Liver (tissue), 3 donors: ENCODE measurements around the gene CXXC4.

Experiments
- EGR1 ChIP-seq, 2 donors: IDR thresholded peaks; 2 replicates each; pipeline ENCODE4 v1.6.1; 2016 to 2018; ENCODE audit warnings: antibody characterized with exemption in 2 of 2, low read depth in 2 of 2
- FOXA1 ChIP-seq: IDR thresholded peaks from 2 replicates; pipeline ENCODE4 v1.6.1; 2016; ENCODE audit warnings: antibody characterized with exemption
- GABPA ChIP-seq, 2 donors: IDR thresholded peaks in 1 of 2; conservative IDR thresholded peaks in 1 of 2; 2 replicates each; pipeline ENCODE4 v1.6.1; 2016; ENCODE audit warnings: antibody characterized with exemption in 2 of 2, mild to moderate bottlenecking in 1 of 2, moderate library complexity in 1 of 2
- HNF4A ChIP-seq, 2 donors: conservative IDR thresholded peaks; 2 replicates each; pipeline ENCODE4 v1.6.1; 2016; ENCODE audit warnings: antibody characterized with exemption in 2 of 2, mild to moderate bottlenecking in 2 of 2
- JUND ChIP-seq, 2 donors: IDR thresholded peaks; 2 replicates each; pipeline ENCODE4 v1.6.1; 2016; ENCODE audit warnings: antibody characterized with exemption in 2 of 2
- RAD21 ChIP-seq, 2 donors: IDR thresholded peaks; 2 replicates each; pipeline ENCODE4 v1.6.1; 2016; ENCODE audit warnings: antibody characterized with exemption in 2 of 2, mild to moderate bottlenecking in 2 of 2
- RXRA ChIP-seq, 2 donors: IDR thresholded peaks; 2 replicates each; pipeline ENCODE4 v1.6.1; 2017 to 2018; ENCODE audit warnings: antibody characterized with exemption in 2 of 2, mild to moderate bottlenecking in 1 of 2
- SP1 ChIP-seq: IDR thresholded peaks from 2 replicates; pipeline ENCODE4 v1.6.1; 2018; ENCODE audit warnings: antibody characterized with exemption, mild to moderate bottlenecking
- TAF1 ChIP-seq: conservative IDR thresholded peaks from 2 replicates; pipeline ENCODE4 v1.6.1; 2016; ENCODE audit warnings: antibody characterized with exemption, mild to moderate bottlenecking
- TF ChIP-seq, protein P1 (sequence below): IDR thresholded peaks from 2 replicates; pipeline ENCODE4 v1.6.1; 2016; ENCODE audit warnings: antibody characterized with exemption
- TF ChIP-seq, protein P2 (sequence below): fragments of 150-350 bp; IDR thresholded peaks from 2 replicates; pipeline ENCODE4 v1.5.1; 2017; ENCODE audit warnings: improper control_type of control experiment, low read depth, low read length; ENCODE audit not compliant: missing input control
- TF ChIP-seq, protein P3 (sequence below): IDR thresholded peaks from 2 replicates; pipeline ENCODE4 v1.6.1; 2016; ENCODE audit warnings: antibody characterized with exemption, mild to moderate bottlenecking
- TF ChIP-seq, protein P4 (sequence below): IDR thresholded peaks from 2 replicates; pipeline ENCODE4 v1.6.1; 2016; ENCODE audit warnings: antibody characterized with exemption
- donor health status: healthy.
- donor health status: healthy.

DNA sequence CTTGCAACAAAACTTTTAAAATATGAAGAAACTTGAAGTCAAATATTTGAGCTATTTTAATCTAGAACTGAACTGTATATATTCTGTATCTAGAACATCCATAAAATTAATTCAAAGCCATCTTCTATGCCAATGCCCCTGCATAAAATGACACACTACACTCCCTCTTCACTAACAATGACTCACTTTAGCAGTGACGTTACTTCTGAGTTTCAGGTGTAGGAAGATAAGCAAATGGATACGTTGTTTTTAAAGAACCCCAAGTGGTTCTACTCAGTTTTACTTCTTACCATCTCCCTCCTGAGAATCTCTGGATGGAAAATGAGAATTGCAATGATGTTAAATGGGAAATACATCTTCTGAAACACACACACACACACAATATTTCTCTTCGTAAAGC is 45.2 kb downstream of the CXXC4 start:
- no peak for TF ChIP-seq RAD21 (IDR thresholded peaks at IDR 0.05)
- TF ChIP-seq, protein P1, sequence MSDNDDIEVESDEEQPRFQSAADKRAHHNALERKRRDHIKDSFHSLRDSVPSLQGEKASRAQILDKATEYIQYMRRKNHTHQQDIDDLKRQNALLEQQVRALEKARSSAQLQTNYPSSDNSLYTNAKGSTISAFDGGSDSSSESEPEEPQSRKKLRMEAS = no peak
- TF ChIP-seq SP1 = no peak
- TF ChIP-seq, protein P2, sequence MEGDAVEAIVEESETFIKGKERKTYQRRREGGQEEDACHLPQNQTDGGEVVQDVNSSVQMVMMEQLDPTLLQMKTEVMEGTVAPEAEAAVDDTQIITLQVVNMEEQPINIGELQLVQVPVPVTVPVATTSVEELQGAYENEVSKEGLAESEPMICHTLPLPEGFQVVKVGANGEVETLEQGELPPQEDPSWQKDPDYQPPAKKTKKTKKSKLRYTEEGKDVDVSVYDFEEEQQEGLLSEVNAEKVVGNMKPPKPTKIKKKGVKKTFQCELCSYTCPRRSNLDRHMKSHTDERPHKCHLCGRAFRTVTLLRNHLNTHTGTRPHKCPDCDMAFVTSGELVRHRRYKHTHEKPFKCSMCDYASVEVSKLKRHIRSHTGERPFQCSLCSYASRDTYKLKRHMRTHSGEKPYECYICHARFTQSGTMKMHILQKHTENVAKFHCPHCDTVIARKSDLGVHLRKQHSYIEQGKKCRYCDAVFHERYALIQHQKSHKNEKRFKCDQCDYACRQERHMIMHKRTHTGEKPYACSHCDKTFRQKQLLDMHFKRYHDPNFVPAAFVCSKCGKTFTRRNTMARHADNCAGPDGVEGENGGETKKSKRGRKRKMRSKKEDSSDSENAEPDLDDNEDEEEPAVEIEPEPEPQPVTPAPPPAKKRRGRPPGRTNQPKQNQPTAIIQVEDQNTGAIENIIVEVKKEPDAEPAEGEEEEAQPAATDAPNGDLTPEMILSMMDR = no peak
- no peak for TF ChIP-seq JUND (IDR thresholded peaks at IDR 0.05)
- no peak for TF ChIP-seq FOXA1
- TF ChIP-seq, protein P3, sequence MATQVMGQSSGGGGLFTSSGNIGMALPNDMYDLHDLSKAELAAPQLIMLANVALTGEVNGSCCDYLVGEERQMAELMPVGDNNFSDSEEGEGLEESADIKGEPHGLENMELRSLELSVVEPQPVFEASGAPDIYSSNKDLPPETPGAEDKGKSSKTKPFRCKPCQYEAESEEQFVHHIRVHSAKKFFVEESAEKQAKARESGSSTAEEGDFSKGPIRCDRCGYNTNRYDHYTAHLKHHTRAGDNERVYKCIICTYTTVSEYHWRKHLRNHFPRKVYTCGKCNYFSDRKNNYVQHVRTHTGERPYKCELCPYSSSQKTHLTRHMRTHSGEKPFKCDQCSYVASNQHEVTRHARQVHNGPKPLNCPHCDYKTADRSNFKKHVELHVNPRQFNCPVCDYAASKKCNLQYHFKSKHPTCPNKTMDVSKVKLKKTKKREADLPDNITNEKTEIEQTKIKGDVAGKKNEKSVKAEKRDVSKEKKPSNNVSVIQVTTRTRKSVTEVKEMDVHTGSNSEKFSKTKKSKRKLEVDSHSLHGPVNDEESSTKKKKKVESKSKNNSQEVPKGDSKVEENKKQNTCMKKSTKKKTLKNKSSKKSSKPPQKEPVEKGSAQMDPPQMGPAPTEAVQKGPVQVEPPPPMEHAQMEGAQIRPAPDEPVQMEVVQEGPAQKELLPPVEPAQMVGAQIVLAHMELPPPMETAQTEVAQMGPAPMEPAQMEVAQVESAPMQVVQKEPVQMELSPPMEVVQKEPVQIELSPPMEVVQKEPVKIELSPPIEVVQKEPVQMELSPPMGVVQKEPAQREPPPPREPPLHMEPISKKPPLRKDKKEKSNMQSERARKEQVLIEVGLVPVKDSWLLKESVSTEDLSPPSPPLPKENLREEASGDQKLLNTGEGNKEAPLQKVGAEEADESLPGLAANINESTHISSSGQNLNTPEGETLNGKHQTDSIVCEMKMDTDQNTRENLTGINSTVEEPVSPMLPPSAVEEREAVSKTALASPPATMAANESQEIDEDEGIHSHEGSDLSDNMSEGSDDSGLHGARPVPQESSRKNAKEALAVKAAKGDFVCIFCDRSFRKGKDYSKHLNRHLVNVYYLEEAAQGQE = no peak
- TF ChIP-seq GABPA (IDR thresholded peaks at IDR 0.05 in 1 of 2, conservative IDR thresholded peaks at IDR 0.05 in 1 of 2) = no peak
- no peak for TF ChIP-seq EGR1 (IDR thresholded peaks at IDR 0.05; ENCODE audit: low read depth in 2 of 2)
- TF ChIP-seq, protein P4, sequence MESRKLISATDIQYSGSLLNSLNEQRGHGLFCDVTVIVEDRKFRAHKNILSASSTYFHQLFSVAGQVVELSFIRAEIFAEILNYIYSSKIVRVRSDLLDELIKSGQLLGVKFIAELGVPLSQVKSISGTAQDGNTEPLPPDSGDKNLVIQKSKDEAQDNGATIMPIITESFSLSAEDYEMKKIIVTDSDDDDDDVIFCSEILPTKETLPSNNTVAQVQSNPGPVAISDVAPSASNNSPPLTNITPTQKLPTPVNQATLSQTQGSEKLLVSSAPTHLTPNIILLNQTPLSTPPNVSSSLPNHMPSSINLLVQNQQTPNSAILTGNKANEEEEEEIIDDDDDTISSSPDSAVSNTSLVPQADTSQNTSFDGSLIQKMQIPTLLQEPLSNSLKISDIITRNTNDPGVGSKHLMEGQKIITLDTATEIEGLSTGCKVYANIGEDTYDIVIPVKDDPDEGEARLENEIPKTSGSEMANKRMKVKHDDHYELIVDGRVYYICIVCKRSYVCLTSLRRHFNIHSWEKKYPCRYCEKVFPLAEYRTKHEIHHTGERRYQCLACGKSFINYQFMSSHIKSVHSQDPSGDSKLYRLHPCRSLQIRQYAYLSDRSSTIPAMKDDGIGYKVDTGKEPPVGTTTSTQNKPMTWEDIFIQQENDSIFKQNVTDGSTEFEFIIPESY = no peak
- no peak for TF ChIP-seq RXRA (IDR thresholded peaks at IDR 0.05)
- TF ChIP-seq TAF1 = no peak
- no peak for TF ChIP-seq HNF4A (conservative IDR thresholded peaks at IDR 0.05)
